PFSK-1 (cell line): ENCODE measurements around the gene SLC1A7.

Source experiments
- POLR2AphosphoS5 ChIP-seq: IDR thresholded peaks from 2 replicates; pipeline ENCODE4 v1.6.1; 2012; ENCODE audit warnings: low read depth, mild to moderate bottlenecking, control low read depth, low read length, moderate library complexity
- SIN3A ChIP-seq: IDR thresholded peaks from 2 replicates; pipeline ENCODE4 v1.6.1; 2012; ENCODE audit warnings: mild to moderate bottlenecking, low read length, moderate library complexity, borderline replicate concordance; ENCODE audit not compliant: insufficient read depth
- TAF1 ChIP-seq: IDR thresholded peaks from 2 replicates; pipeline ENCODE4 v1.6.1; 2012; ENCODE audit warnings: low read length, control low read depth, borderline replicate concordance; ENCODE audit not compliant: insufficient read depth

DNA sequence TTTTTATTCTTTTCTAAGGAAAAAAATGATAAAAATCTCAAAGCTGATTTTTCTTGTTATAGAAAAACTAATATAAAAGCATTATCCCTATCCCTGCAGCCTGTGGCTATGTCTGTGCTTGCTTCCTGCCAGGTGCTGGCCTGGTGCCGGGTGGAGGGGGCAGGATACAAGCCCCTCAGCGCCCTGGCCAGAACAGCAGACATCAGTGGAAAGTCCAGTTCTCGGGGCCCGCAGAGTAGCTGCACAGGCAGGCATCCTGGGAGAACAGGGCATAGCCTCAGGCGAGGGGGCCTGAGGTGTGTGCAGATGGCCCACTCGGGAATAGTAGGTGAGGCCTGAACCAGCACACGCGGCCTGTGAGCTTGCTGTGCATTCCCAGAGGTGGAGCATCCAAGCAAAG lies 57.0 kb downstream of the SLC1A7 start:
- TF ChIP-seq SIN3A (no peak), POLR2AphosphoS5 (no peak), TAF1 (no peak)
